ENCODE results near the gene EFNB3.

Gene EFNB3, protein sequence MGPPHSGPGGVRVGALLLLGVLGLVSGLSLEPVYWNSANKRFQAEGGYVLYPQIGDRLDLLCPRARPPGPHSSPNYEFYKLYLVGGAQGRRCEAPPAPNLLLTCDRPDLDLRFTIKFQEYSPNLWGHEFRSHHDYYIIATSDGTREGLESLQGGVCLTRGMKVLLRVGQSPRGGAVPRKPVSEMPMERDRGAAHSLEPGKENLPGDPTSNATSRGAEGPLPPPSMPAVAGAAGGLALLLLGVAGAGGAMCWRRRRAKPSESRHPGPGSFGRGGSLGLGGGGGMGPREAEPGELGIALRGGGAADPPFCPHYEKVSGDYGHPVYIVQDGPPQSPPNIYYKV

DNA sequence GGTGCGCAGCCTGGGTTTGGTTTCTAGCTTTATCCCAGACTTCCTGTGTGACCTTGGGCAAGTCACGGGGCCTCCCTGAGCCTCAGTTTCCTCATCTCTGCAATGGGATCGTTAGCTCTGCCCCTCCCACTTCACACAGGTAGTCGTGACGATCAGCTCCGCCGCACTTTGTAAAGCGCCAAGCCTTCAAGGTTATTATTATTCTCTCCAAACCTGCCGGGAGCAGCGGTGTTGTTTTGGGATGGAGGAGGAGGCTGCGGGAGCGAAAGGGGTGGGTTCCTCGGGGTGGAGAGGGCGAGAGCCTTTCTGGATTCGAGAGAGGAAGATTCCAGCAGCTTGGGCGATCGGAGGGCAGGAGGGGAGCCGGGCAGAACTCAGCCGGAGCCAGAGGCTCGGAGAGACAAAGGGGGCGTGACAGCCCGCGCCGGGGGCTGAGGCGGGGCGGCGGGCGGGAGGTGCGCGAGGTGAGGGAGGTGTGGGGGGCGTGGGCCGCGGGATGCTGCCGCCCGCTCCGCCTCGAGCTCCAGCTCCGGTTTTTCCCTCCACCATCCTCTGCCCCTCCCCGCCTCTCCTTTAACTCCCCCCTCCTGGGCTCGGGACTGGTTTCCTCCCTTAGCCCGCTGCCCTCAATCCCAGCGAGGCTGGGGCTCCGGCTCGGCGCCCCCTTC lies at the start of gene EFNB3:
EFNB3 (plus strand) TSS at position 602 of the 668 bp plus-strand sequence. CDS start 397 bp downstream, outside the sequence.
- no peak for DNase-seq (ENCODE audit: low read depth in 4 of 4, low spot score in 1 of 4)

DNA sequence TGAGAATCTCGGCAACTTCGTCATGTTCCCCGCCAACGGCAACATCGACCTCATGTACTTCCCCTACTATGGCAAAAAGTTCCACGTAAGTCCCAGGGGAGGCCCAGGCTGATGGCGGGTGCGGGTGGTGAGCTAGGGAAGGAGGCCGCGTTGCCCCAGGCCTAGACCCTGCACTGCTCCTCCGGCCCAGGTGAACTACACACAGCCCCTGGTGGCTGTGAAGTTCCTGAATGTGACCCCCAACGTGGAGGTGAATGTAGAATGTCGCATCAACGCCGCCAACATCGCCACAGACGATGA lies 49.5 kb upstream of the EFNB3 start:
- DNase-seq (ENCODE audit: low read depth in 4 of 4, low spot score in 1 of 4): no peak

DNA sequence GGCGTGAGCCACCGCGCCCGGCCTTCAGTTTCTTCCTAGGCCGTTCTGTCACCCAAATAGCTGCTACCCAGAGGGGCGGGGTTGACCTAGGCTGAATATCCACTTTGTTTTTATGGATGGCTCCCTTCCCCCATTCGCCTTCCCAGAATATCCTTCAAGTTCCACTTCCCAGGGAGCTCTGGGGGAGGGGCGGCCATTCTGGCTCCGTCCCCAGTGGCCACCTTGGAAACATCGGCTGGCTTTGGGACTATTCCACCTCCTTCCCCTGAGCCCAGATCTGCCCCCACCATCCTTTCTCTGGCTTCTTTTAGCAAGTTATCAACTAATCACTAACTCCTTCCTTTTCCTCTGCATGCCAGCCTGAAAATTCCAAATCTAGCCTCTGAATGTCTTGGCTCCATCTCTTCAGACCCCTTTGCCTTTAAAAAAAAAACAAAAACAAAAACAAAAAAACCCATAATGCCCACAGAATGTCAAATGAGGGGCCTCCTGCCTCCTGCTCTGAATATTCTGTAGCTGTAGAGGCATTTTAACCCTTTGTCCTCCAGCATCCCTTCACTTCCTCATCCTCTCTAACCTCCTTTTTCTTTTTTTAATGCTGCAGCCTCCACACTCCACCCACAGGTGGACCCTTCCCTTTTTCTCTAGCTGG lies 47.9 kb upstream of the EFNB3 start:
- no peak for DNase-seq (ENCODE audit: low read depth in 4 of 4, low spot score in 1 of 4)

DNA sequence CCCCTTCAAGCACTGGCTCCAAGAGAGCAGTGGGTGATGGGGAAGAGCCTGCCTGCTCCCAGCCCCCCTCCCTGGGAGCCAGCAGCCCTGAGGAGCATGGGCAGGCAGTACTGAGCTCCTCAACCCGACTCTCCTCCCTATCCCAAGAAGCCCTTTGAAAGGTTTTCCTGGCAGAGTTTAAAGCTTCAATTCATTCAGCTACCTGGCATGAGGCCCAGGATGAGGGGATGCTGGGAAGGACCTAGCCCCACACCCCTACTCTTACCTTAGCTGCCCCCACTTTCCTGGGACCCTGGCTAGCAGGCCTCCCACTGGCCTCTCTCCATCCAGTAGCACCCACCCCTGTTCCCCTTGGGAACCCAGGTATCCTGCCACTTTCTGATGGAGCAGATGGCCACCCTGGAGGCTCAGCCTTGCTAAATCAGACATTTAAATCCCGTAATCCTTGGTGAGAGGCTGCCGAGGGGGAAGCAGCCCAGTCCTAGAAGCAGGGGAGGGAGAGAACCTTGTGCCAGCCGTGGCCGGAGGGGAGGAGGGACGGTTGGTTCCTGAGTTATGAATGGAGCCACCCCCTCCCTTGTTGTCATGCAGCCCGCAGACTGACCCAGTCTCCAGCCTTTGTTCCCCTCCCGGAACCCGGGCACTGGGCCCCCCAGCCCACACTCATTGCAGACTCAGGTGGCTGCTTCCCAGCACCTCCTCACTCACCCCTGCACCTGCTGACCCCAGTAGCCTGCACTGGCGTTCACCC lies 37.2 kb upstream of the EFNB3 start:
- DNase-seq (ENCODE audit: low read depth in 4 of 4, low spot score in 1 of 4): no peak

DNA sequence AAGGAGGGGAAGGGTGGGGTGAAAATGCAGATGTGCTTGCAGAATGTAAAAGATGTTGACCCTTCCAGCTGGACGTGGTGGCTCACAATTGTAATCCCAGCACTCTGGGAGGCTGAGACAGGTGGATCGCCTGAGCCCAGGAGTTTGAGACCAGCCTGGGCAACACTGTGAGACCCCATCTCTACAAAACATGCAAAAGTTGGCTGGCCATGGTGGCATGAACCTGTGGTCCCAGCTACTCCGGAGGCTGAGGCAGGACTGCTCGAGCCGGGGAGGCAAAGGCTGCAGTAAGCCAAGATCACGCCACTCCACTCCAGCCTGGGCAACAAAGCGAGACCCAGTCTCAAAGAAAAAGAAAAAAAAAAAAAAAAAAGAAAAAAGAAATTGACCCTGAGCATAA lies 36.5 kb upstream of the EFNB3 start:
- no peak for DNase-seq (ENCODE audit: low read depth in 4 of 4, low spot score in 1 of 4)

DNA sequence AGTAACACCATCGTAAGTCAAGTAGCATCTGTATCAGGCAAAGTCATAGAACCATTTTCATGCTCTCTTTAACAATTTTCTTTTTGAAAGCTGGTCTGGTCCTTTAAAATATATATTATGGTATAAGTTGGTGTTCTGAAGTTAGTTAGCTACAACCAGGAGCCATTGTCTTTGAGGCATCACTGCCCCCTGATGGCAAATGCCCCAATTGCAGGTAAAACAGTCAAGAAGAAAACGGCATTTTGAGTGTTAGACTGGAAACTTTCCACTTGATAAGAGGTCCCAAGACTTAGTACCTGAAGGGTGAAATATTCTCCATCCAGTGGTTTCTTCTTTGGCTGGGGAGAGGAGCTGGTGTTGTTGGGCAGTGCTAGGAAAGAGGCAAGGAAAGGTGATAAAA lies 31.8 kb upstream of the EFNB3 start:
- peak in 1 of 4 experiments; percentile 23 for DNase-seq (ENCODE audit: low read depth in 4 of 4, low spot score in 1 of 4)

DNA sequence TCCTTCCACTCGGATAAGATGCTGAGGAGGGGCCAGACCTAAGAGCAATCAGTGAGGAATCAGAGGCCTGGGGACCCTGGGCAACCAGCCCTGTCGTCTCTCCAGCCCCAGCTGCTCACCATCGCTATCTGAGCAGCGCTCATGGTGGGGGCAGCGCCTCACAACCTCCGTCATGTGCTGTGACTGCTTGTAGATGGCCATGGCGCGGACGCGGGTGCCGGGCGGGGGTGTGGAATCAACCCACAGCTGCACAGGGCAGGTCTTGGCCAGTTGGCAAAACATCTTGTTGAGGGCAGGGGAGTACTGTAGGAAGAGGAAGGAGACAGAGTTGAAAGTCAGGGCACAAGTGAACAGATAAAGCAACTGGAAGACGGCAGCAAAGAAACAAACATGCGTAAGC lies 30.1 kb upstream of the EFNB3 start:
- DNase-seq (ENCODE audit: low read depth in 4 of 4, low spot score in 1 of 4): no peak

DNA sequence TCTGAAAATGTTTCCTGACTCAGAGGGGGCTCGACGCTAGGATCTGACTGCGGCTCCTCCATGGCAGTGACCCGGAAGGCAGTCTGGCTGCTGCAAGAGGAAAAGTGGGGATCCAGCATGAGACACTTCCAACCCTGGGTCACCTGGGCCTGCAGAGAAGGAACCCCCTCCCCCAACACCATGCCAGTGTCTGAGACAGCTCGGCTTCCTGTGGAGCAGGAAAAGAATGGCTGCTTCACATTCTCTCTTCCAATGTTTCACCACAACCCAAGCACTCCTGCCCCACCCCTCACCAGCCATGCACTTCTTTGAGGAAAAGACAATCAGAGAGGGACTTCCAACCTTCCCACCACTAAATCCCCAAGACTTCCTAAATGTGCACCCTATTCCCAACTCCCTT lies 28.5 kb upstream of the EFNB3 start:
- no peak for DNase-seq (ENCODE audit: low read depth in 4 of 4, low spot score in 1 of 4)

DNA sequence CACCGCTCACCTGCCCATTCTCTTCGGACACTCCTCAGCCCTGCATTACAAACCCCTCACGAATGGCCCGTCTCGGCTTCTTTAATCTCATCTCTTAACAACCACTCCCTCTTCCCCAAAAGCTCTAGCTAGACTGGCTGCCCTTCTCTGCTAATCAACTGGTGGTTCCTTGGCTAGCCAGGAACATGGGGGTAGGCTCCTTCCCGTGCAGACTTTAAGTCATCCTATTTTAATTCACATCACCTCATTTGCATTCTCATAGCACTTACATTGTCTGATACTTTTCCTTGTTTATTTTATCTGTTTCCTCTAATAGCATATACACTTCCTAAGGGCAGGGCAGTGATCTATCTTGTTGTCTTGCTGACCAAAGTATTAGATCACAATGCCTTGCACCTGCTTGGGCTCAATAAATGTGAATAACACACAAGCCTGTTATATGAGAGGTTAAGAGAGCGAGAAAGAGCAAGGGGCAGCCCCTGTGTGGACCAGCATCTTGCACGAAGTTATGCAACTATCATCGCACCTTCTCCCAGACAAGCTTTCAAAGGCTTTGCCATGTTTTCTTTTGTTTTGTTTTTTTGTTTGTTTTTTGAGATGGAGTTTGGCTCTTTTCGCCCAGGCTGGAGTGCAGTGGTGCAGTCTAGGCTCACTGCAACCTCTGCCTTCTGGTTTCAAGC lies 27.5 kb upstream of the EFNB3 start:
- DNase-seq (ENCODE audit: low read depth in 4 of 4, low spot score in 1 of 4): no peak

DNA sequence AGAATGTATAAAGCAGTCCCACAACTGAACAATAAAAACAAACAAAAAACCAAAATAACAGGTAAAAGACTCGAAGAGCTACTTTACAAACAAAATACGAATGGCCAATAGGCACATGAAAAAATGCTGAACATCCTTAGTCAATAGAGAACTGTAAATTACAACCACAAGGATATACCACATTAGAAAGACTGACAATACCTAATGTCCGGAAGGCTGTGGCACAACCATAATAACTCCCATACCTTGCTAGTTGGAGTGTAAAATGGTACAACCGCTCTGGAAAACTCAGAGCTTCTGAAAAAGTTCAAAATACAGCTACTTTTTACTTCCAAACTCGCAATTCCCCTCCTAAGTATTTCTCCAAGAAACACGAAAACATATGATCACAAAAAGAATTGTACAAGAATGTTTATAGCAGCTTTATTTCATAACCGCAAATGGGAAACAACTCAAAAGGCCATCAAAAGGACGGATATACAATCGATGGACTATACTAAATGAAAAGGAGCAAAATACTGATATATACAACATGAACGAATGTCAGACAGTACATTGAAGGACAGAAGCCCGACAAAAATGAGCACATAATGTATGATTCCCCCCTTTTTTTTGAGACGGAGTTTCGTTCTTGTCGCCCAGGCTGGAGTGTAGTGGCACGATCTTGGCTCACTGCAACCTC lies 20.0 kb upstream of the EFNB3 start:
- DNase-seq (ENCODE audit: low read depth in 4 of 4, low spot score in 1 of 4): no peak

DNA sequence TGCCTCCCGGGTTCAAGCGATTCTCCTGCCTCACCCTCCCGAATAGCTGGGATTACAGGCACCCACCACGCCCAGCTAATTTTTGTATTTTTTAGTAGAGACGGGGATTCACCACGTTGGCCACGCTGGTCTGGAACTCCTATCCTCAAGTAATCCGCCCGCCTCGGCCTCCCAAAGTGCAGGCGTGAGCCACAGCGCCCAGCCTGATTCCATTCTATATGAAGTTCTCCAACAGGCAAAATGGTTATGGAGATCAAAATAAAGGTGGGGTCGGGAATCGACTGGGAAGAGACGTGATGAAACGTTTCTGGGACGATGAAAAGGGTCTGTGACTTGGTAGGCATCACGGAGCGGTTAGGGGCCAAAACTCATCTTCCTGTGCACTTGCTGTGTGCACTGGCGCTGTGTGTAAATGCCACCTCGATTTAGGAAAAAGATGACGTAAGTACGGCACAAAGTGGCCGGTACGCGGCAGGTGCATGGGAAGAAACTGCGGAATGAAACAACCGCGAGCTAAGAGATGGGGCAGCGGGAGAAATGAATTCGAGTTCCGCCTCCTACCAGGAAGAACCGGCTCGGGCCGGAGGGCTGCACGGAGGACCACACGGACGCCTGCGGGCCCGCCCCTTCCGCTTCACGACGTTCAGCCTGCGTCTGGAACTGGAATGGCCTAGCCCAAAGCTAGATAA lies 19.3 kb upstream of the EFNB3 start:
- DNase-seq (ENCODE audit: low read depth in 4 of 4, low spot score in 1 of 4): peak; percentile 69 to 87 (median 84)

DNA sequence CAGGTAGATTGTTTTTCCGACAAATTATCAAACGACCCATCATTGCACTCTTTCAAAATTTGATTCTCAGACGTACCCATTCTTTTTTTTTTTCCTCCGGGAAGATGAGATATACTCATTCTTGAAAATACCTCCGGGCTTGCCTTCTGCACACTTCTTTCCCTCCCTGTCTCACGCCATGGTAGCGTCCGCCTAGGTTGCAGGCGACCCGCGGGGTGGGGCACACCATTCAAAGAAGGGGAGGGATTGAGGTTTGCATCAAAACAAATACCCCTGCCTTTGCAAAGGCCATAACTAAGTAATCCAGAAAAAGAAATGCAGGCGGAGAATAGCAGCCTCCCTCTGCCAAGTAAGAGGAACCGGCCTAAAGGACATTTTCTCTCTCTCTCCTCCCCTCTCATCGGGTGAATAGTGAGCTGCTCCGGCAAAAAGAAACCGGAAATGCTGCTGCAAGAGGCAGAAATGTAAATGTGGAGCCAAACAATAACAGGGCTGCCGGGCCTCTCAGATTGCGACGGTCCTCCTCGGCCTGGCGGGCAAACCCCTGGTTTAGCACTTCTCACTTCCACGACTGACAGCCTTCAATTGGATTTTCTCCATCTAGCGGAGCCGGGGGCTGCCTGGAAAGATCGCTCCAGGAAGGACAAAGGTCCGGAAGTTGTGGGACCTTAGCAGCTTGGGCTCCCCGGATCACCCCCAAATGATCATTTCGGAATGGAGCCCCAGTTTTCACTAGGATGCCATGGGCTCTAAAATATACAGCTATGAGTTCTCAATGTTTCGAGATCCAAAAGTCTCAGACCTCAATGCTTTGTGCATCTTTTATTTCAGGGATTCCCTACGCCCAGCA lies 18.6 kb upstream of the EFNB3 start:
- DNase-seq (ENCODE audit: low read depth in 4 of 4, low spot score in 1 of 4): peak; percentile 45 to 67 (median 56)

DNA sequence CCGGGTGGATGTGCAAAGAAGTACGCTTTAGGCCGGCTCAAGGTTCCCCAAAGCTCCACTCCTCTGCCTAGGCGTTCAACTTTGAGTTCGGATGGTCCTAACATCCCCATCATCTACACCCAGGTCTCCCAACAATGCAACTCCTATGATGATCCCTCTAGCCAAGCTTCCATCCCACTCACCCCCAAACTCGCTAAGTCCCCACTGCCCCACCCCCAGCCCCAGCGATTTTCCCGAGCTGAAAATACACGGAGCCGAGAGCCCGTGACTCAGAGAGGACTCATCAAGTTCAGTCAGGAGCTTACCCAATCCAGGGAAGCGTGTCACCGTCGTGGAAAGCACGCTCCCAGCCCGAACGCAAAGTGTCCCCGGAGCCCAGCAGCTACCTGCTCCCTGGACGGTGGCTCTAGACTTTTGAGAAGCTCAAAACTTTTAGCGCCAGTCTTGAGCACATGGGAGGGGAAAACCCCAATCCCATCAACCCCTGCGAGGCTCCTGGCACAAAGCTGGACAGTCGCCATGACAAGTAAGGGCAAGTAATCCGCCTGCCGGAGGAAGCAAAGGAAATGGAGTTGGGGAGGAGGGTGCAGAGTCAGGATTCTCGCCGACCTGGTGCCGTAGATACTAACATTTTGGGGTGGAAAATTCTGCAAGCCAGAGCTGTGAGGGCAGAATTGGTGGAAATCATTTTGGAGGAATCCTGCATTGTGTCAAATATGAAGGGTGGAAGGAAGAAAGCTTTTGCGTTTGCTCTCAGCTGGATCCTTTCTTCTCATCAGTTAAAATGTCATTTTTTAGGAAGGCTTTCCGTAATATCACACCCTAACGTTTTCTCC lies 17.7 kb upstream of the EFNB3 start, which contains the start of gene TP53:
TP53 (minus strand) TSS at position 419 of the 836 bp plus-strand sequence. CDS start 10,896 bp downstream, outside the sequence.
- peak; percentile 69 to 78 (median 74) for DNase-seq (ENCODE audit: low read depth in 4 of 4, low spot score in 1 of 4)

DNA sequence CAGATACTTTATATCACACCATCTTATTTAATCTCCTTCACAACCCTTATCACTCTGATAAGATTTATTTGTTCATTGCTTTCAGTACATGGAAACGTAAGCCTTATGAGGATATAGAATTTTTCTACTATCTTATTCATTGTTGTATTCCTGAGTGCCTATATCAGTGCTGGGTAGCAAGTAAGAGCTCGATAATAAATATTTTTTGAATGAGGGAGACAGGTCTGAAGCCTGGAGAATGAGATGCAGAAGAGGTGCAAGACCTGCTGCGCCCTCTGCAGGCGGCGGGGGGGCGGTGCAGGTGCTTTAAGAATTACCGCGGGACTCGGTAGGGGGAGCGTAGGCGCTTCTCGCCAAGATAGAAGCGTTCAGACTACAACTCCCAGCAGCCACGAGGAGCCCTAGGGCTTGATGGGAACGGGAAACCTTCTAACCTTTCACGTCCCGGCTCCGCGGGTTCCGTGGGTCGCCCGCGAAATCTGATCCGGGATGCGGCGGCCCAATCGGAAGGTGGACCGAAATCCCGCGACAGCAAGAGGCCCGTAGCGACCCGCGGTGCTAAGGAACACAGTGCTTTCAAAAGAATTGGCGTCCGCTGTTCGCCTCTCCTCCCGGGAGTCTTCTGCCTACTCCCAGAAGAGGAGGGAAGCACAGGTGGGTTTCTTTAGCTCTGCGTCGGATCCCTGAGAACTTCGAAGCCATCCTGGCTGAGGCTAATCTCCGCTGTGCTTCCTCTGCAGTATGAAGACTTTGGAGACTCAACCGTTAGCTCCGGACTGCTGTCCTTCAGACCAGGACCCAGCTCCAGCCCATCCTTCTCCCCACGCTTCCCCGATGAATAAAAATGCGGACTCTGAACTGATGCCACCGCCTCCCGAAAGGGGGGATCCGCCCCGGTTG lies 16.8 kb upstream of the EFNB3 start, which contains the start of gene WRAP53:
WRAP53 (plus strand) TSS at position 570 of the 900 bp plus-strand sequence; CDS start at position 742, 172 bp downstream.
- DNase-seq (ENCODE audit: low read depth in 4 of 4, low spot score in 1 of 4): peak; percentile 88 to 93 (median 92)

DNA sequence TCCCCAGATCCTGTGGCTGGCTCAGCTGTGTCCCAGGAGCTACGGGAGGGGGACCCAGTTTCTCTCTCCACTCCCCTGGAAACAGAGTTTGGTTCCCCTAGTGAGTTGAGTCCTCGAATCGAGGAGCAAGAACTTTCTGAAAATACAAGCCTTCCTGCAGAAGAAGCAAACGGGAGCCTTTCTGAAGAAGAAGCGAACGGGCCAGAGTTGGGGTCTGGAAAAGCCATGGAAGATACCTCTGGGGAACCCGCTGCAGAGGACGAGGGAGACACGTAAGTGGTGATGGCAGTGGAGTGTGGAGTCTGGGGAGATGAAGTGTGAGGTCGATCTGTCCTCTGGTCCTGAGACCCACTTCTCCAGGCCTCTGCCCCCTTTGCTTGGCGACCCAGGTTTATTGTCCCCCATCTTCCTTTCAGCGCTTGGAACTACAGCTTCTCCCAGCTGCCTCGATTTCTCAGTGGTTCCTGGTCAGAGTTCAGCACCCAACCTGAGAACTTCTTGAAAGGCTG lies 16.1 kb upstream of the EFNB3 start:
- DNase-seq (ENCODE audit: low read depth in 4 of 4, low spot score in 1 of 4): no peak

DNA sequence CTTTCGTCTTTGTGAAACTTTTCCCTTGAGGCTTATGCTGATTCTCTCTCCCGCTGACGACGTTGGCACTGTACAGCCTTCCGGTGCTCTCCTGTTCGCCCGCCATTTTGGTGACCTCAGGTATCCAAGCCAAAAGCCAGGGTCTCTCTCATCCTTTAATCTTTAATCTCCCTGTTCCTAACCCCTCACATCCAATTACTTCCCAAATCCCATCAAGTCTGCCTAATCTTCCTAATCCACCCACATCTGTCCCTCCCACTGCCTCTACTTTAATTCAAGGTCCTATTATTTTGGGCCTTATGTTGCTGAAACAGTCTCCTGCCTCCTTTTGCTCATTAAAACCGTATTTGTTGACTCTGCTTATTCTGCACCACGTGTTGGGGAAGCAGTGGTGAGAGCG lies 9.4 kb upstream of the EFNB3 start:
- DNase-seq (ENCODE audit: low read depth in 4 of 4, low spot score in 1 of 4): no peak

Measured in stimulated activated CD4-positive, alpha-beta T cell treated with anti-CD3 and anti-CD28 coated beads, Interleukin-1b, Interleukin-23, amount 100 ng/mL, for 24 hours (primary cell).